Muscle layer of duodenum (tissue), 2 donors: ENCODE data around the gene RACGAP1.
A peak's percentile ranks its signal among the peaks of the same experiment; 100 is the strongest.

ENCODE experiments used
- H3K27ac ChIP-seq: one replicate; pipeline ENCODE4 v1.7.0; 2013; ENCODE audit warnings: mild to moderate bottlenecking, low read length
- H3K27me3 ChIP-seq: one replicate; pipeline ENCODE4 v1.7.0; 2013; ENCODE audit warnings: low read depth, mild to moderate bottlenecking, control low read depth, low read length
- H3K36me3 ChIP-seq, 2 donors: one replicate each; pipeline ENCODE4 v1.7.0; 2013; ENCODE audit warnings: low read length in 2 of 2, control low read depth in 1 of 2, mild to moderate bottlenecking in 1 of 2; ENCODE audit not compliant: insufficient read depth in 2 of 2, control insufficient read depth in 1 of 2
- H3K4me1 ChIP-seq, 2 donors: one replicate each; pipeline ENCODE4 v1.7.0; 2013; ENCODE audit warnings: low read length in 2 of 2, mild to moderate bottlenecking in 2 of 2, control low read depth in 1 of 2, moderate library complexity in 1 of 2; ENCODE audit not compliant: insufficient read depth in 2 of 2, control insufficient read depth in 1 of 2
- H3K4me3 ChIP-seq, 2 donors: one replicate each; pipeline ENCODE4 v1.7.0; 2013; ENCODE audit warnings: low read length in 2 of 2, low read depth in 1 of 2, mild to moderate bottlenecking in 1 of 2
- H3K9me3 ChIP-seq, 2 donors: one replicate each; pipeline ENCODE4 v1.7.0; 2013; ENCODE audit warnings: low read length in 2 of 2, control low read depth in 1 of 2, mild to moderate bottlenecking in 1 of 2; ENCODE audit not compliant: control insufficient read depth in 1 of 2
- donor health status: healthy.

Gene RACGAP1

DNA sequence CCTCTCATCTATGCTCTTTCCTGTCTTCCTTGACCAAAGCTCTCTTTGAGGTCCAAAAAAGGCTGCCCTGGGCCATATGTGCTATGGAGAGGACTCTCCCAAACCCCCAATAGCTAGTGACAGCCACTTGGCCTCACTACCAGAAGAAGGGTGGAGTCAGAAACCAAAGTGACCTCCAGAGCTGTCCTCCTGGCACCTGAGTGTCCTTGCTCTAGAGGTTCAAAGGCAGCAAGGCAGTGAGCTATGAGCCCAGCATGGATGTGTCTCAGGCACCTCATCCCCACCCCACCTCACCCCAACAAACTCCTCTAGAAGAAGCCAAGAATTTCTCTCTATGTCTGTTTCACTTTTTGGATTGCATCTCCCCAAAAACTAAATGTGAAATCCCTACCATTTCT lies 67.7 kb downstream of the RACGAP1 start:
- H3K4me1 ChIP-seq: peaks cover 0 to 17% of the 10 kb centered on the region in 2 donors
- no peaks in the 10 kb centered on the region for H3K9me3 ChIP-seq
- H3K4me3 ChIP-seq: no peak overlapping the region
- no peak overlapping the region for H3K27ac ChIP-seq
- H3K27me3 ChIP-seq: peaks cover 63% of the 10 kb centered on the region
- no peaks in the 10 kb centered on the region for H3K36me3 ChIP-seq

DNA sequence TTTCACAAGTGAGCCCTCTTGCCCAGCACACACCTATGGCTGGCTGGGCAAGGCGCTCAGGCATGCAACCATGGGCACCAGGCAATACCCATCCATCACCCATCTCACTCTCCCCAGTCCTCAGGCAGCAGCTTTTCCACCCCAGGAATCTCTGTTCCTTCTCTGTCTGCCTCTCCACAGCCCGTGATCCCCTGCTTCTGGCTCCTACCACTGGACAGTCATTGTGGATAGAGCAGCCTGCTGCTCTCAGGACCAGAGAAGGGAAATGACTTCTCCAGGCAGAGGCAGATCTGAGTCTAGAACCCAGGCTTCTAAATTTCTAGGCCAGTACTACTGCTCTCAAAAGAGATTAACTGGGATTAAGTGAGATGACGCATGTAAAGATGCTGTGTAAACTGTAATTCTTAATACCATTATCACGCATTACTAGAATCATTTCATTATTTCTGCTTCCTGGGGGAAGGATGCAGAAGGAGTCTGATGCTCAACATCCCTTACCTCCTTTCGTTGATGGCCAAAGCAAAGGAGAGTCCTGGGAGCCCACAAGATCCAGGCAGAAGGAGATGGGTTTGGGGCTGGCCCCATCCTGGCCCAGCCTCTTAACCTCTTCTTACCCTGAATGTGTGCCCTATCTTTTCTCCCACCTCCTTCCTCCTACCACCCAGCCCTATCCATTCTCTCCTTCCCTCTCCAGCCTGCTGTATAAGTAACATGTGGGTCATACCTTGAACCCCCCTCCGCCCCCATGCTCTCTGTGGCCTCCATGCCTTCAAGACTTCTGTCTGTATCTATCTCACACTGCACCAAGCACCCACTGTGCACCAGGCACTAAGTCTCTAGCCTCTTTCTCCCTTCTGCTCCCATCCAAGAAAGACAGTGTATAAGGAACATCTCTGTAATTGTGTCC lies 68.4 kb downstream of the RACGAP1 start:
- no peaks in the 10 kb centered on the region for H3K36me3 ChIP-seq
- peaks cover 63% of the 10 kb centered on the region for H3K27me3 ChIP-seq
- H3K4me1 ChIP-seq: peaks cover 0 to 14% of the 10 kb centered on the region in 2 donors
- no peaks in the 10 kb centered on the region for H3K9me3 ChIP-seq
- H3K27ac ChIP-seq: no peak overlapping the region
- H3K4me3 ChIP-seq: no peak overlapping the region

DNA sequence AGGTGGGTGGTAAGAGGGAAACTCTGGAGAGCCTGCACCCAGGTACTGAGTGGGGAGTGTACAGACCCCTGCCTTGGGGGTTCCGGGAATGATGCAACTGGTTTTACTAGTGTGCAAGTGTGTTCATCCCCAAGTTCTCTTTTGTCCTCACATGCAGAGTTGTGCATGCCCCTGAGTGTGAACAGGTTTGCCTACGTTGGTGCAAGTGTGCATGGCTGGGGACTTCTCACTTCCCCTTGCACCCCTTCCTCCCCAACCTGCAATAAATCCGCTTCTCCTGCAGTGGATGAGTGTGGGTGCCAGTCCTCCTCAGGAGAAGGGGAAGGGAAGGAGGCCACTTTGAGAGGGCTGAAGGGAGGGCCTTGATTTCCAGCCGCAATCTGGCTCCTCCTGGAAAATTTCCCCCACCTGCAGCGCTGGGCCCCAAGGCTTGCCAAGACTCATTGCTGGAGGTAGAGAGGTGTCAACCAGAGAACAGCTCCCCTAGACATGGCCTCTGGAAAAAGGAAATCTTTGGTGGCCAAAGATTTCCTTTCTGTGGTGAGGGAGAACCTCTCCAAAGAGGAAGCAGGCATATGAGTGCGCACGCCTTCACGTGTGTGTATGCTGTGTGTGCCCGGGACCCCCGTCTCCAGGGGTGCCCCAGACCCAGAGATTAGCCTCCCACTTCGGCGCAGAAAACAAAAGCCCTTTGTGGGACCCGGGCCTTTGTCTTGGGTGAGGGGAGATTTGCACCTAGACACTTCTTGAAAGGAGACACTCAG lies 69.2 kb downstream of the RACGAP1 start:
- peaks cover 62% of the 10 kb centered on the region for H3K27me3 ChIP-seq

DNA sequence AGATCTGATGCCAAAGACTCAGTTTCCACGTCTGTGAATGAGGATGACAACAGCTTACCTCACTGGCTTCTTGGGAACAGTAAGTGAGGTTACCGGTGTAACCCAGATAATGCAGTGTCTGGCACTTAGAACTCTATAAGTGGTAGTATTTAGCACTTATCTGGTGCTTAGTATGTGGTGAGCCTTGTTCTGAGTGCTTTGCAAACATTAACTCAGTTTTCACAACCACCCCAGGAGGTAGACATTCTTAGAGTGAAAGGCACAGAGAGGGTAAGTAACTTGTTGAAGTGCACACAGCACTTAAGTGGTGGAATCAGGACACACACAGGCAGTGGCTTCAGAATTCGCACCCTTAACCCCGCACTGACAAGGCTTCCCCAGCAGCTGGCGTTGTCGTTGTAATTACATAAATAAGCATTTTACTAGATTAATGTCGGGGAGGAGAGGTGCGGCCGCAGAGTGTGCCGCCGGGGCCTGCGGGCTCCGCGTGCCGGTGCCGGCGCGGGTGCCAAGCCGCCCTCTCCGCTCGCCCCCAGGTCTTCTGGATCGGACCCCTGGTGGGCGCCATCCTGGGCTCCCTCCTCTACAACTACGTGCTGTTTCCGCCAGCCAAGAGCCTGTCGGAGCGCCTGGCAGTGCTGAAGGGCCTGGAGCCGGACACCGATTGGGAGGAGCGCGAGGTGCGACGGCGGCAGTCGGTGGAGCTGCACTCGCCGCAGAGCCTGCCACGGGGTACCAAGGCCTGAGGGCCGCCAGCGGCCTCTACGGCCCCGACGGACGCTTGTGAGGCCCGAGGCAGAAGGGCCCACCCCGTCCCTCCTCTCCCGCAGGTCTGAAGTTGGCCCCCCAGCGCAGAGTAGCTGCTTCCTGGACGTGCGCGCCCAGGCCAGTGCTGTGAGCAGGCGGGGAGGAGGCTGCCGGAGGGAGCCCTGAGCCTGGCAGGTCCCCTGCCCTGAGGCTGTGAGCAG lies 70.1 kb downstream of the RACGAP1 start:
- Histone ChIP-seq H3K4me3 (peak overlapping the region in 1 of 2 donors; percentile 13), H3K9me3 (no peaks in the 10 kb centered on the region), H3K27ac (no peak overlapping the region), H3K36me3 (no peaks in the 10 kb centered on the region), H3K4me1 (peaks cover 0 to 7% of the 10 kb centered on the region in 2 donors), H3K27me3 (peaks cover 52% of the 10 kb centered on the region)

More for the DNA sequence above, 69.2 kb downstream of the RACGAP1 start:
- no peaks in the 10 kb centered on the region for H3K36me3 ChIP-seq
- H3K9me3 ChIP-seq: no peaks in the 10 kb centered on the region
- H3K27ac ChIP-seq: no peak overlapping the region
- H3K4me1 ChIP-seq: peaks cover 0 to 9% of the 10 kb centered on the region in 2 donors
- no peak overlapping the region for H3K4me3 ChIP-seq

DNA sequence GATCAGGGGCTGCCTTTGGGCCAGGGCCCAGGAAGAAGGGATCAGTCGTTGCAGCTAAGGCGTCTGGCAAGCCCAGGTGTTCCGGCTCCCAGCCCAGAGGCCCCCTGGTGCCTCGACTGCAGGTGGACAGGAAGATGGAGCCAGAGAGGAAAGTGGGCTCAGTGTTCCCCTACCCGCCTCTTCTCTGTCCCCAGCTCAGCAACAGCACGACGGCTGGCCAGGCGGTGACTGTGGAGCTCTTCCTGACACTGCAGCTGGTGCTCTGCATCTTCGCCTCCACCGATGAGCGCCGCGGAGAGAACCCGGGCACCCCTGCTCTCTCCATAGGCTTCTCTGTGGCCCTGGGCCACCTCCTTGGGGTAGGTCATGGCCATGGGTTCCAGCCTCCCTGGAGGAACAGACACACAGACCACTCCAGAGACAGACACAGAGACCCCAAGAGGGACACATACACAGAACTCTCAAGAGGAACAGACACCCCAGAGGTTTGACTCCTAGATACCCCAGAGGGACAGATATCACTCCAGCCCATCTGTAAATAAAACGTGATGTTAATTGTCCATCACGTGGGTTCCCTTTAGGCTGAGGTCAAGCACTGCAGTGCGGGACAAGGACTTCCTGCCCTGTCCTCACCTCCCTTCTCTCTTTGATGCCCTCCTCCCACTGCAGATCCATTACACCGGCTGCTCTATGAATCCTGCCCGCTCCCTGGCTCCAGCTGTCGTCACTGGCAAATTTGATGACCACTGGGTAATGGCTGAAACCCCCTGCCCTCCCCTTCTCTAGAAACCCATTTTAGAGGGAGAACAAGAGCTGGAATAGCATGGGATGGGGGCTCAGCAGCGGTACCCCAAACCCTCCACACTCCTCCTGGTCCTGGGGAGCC lies 71.1 kb downstream of the RACGAP1 start:
- no peaks in the 10 kb centered on the region for H3K36me3 ChIP-seq
- peaks cover 43% of the 10 kb centered on the region for H3K27me3 ChIP-seq
- H3K27ac ChIP-seq: no peak overlapping the region

DNA sequence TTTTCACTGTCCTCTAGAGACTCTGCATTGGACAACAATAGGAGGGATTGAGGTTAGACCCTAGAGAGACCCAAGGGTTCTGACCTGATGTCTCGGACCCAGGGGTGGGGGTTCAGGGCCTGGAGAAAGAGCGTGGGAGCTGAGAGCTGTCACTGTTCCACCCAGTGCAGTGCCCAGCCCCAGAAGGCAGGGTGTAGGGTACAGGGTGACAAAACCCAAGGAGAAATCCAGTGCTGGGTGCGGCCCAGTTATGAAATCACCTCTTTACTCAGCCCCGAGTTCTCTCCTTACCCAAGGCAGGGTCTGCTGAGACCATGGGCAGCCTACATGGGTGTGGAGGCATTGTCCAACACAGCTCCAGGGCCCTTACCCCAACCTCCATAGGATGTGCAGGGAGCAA lies 72.1 kb downstream of the RACGAP1 start:
- H3K4me1 ChIP-seq: peaks cover 0 to 7% of the 10 kb centered on the region in 2 donors
- H3K27me3 ChIP-seq: peaks cover 35% of the 10 kb centered on the region
- no peak overlapping the region for H3K4me3 ChIP-seq
- no peaks in the 10 kb centered on the region for H3K9me3 ChIP-seq
- no peak overlapping the region for H3K27ac ChIP-seq
- H3K36me3 ChIP-seq: no peaks in the 10 kb centered on the region

More for the DNA sequence above, 71.1 kb downstream of the RACGAP1 start:
- Histone ChIP-seq H3K9me3 (no peaks in the 10 kb centered on the region), H3K4me1 (peaks cover 0 to 7% of the 10 kb centered on the region in 2 donors), H3K4me3 (no peak overlapping the region)

DNA sequence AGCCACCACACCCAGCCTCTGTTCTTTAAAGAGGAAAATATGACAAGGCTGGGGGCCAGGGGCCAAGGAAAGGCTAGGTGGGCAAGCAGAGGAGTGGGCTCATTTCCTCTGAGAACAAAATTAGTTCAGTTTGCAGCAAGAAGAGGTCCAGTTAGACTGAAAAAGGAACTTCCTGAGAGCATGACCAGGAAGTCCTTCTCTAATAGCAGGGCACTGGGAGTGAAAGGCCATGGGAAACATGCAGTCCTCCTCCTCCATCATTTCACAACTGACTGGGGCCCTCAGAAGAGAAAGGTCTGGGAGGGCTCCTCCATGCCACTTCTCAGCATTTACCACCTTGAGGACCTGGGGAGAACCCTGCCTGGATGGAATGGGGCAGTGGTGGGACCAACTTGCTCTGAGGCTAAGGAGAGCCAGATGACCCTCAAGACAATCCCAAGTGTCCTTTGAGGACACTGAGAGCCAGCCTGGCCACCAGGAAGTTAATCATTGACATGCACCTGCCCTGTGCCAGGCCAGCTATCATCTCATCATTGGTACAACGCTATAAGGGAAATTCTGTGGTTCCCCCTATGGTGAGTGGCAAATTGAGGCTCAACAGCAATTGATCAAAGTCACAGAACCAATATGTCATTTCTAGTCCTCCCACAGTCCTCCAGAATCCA lies 72.8 kb downstream of the RACGAP1 start:
- Histone ChIP-seq H3K27ac (no peak overlapping the region), H3K9me3 (no peaks in the 10 kb centered on the region), H3K4me1 (peaks cover 0 to 7% of the 10 kb centered on the region in 2 donors), H3K27me3 (peaks cover 29% of the 10 kb centered on the region), H3K36me3 (no peaks in the 10 kb centered on the region), H3K4me3 (no peak overlapping the region)

DNA sequence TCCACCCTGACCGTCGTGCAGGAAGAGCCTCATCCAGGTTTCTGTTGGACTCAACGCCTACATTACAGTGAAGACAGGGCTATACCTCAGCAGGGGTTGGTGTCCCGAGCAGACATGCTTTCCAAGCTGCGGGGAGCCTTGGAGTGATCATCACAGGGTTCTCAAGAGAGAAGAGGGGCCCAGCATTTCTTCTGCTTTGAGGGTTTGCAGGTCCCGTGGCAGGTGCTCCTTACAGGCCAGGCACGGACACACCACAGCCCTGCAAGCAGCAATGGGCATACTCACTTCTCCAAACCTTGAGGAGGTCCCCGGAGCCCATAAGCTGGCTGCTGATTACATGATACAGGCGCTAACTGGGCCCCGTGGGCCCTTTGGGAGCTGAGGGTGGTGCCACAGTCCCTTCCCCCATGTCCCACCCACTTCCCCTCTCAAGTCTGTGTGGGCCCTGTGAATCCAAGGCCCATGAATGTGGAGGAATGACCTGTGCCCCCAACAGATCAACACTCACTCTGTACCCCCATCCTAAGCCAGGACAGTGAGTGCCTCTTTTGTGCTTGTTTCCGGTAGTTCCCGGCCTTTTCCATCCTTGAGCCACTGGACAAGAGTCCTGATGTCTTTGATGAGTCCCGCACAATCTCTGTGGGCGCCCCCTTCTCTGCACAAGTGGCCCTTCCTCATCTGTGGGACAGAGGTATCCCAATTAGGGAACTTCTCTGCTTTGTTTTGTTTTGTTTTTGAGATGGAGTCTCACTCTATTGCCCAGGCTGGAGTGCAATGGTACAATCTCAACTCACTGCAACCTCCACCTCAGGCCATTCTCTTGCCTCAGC lies 73.7 kb downstream of the RACGAP1 start:
- H3K27ac ChIP-seq: no peak overlapping the region
- H3K4me1 ChIP-seq: peaks cover 0 to 7% of the 10 kb centered on the region in 2 donors
- H3K9me3 ChIP-seq: no peaks in the 10 kb centered on the region
- no peaks in the 10 kb centered on the region for H3K36me3 ChIP-seq
- H3K4me3 ChIP-seq: no peak overlapping the region
- peaks cover 21% of the 10 kb centered on the region for H3K27me3 ChIP-seq
